Hepatocyte (in vitro differentiated cells): ENCODE measurements around the gene TMSB4X.

Source experiments
- EZH2 ChIP-seq: fragments of 200-600 bp; sonication (generic); IDR thresholded peaks from 2 replicates; pipeline ENCODE4 v1.6.1; 2016; ENCODE audit warnings: antibody characterized with exemption, mild to moderate bottlenecking, borderline replicate concordance
- EZH2phosphoT487 ChIP-seq: fragments of 200-600 bp; sonication (generic); IDR thresholded peaks from one replicate; pipeline ENCODE4 v1.6.1; 2018; ENCODE audit warnings: antibody characterized with exemption, mild to moderate bottlenecking, low read depth, moderate library complexity; ENCODE audit not compliant: unreplicated experiment, severe bottlenecking
- TF ChIP-seq, protein P1 (sequence below): fragments of 200-600 bp; sonication (generic); IDR thresholded peaks from 2 replicates; pipeline ENCODE4 v1.5.1; 2016; ENCODE audit warnings: antibody characterized with exemption, mild to moderate bottlenecking; ENCODE audit not compliant: poor library complexity

DNA sequence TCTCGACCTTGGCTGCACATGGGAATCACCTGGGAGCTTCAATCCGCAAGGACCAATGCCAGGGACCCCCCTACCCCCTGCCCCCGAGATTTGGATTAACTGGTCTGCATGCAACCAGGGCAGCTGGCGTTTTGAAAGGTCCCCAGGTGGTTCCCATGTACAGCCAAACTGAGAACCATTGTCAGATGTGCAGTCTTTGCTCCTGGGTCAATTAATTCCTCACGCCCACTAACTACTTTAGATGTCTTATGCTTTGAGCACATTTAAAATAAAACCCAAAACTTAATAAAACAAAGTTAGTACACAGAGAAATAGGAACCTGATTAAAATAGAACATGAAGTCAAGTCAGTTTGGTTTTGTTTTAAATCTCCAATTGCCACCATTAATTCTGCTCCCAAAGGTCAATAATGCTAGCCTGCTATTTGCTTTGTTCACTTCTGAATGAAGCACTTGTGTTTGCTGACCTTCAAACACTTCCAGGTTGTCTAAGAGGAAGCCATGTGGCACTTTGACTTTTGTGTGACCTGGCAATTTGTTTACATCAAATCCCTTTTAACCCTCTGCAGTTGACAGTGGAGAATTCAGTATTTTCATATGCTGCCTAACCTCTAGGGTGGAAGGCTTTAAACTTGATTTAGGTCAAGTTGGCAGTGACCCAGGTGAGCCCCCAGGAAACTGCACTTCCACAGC, 27.2 kb upstream of the TMSB4X start:
- TF ChIP-seq, protein P1, sequence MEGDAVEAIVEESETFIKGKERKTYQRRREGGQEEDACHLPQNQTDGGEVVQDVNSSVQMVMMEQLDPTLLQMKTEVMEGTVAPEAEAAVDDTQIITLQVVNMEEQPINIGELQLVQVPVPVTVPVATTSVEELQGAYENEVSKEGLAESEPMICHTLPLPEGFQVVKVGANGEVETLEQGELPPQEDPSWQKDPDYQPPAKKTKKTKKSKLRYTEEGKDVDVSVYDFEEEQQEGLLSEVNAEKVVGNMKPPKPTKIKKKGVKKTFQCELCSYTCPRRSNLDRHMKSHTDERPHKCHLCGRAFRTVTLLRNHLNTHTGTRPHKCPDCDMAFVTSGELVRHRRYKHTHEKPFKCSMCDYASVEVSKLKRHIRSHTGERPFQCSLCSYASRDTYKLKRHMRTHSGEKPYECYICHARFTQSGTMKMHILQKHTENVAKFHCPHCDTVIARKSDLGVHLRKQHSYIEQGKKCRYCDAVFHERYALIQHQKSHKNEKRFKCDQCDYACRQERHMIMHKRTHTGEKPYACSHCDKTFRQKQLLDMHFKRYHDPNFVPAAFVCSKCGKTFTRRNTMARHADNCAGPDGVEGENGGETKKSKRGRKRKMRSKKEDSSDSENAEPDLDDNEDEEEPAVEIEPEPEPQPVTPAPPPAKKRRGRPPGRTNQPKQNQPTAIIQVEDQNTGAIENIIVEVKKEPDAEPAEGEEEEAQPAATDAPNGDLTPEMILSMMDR, result no peak
- TF ChIP-seq EZH2 (no peak), EZH2phosphoT487 (no peak)
